Activated naive CD8-positive, alpha-beta T cell treated with anti-CD3 and anti-CD28 coated beads, Interleukin-2, amount 10 ng/mL, durations not matched to agents 7 days and 5 days (primary cell): Measurements from ENCODE around the gene EPHA6. TPM values are rescaled to one million over a fixed set of nuclear protein-coding genes. Genes with fewer than 3 reads are reported as not detected.
"Not testable (repeated sequence)": the region's sequence is repeated elsewhere in the genome, so short reads cannot be mapped to it uniquely, and the experiment has no call there.

ENCODE experiments used
- ATAC-seq: fragments of 150-1000 bp; cut with Tn5 transposase; one replicate; pipeline ENCODE4 v1.10.0; 2021; ENCODE audit warnings: low read depth, moderate library complexity
- POLR2A ChIA-PET: fragments of 350-600 bp; sonication (Branson Sonifier 250); formaldehyde crosslinking; loops from one replicate; lab custom pipeline; 2021; ENCODE audit warnings: antibody characterized with exemption; lab: Charles Lee
- DNase-seq: peaks from one replicate; pipeline ENCODE4 v3.0.0; 2021
- H3K27ac Mint-ChIP-seq: one replicate; pipeline ENCODE4 v1.8.0; 2022; ENCODE audit warnings: mild to moderate bottlenecking, mixed read lengths
- H3K27me3 Mint-ChIP-seq: one replicate; pipeline ENCODE4 v1.8.0; 2022; ENCODE audit warnings: mild to moderate bottlenecking, moderate library complexity, mixed read lengths
- H3K36me3 Mint-ChIP-seq: one replicate; pipeline ENCODE4 v1.8.0; 2021; ENCODE audit warnings: mild to moderate bottlenecking, mixed read lengths
- H3K4me1 Mint-ChIP-seq: one replicate; pipeline ENCODE4 v1.8.0; 2021; ENCODE audit warnings: mixed read lengths
- H3K4me3 Mint-ChIP-seq: one replicate; pipeline ENCODE4 v1.8.0; 2022; ENCODE audit warnings: mild to moderate bottlenecking, moderate library complexity, mixed read lengths
- H3K9me3 Mint-ChIP-seq: one replicate; pipeline ENCODE4 v1.8.0; 2021; ENCODE audit warnings: mixed read lengths
- total RNA-seq, 2 experiments: library from RNA; stranded (reverse); gene quantifications; one replicate each; pipeline ENCODE4 v1.2.3, GENCODE V29; 2021

EPHA6 gene
- total RNA-seq, 2 experiments from 2014 or later: not detected

GRCh38 chr3:96959901-96960641, 145.7 kb downstream of the EPHA6 start:
- POLR2A ChIA-PET: no interaction called here
- no peak overlapping the region for H3K4me3 Mint-ChIP-seq
- no peak for ATAC-seq

DNA sequence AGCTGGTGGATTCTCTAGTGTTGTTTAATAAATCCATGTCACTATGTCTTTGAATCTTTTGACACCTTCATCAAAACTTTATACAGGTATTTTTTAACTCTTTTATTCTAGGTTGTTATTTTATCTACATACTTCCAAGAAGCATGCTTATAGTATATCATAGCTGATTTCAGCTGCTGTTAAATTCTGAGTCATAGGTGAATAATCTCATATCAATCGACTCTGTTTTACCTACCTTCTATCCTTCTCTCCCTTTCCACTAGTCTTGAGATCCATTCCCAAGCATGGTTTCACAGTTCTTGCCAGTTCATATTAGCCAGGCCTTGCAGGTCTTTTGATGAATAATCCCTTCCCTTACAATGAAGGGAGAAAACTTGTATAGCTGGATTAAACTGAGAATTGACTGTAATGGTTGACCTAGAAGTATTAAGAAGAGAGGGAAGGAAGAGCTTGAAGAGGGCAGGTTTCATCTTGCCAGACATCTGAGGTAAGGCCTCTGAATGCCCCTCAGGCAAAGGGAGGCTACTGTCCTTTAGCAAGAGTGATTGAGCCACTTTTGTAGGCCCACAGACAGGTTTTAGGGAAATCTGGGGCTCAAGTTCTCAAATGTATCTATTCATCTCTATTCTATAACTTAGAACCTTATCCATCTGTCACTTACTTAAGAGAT, 146.4 kb downstream of the EPHA6 start:
- no peak for DNase-seq
- Mint-ChIP-seq H3K36me3 (no peaks in the 10 kb centered on the region), H3K9me3 (peaks cover 2% of the 10 kb centered on the region), H3K4me1 (no peaks in the 10 kb centered on the region), H3K4me3 (no peak overlapping the region), H3K27me3 (no peaks in the 10 kb centered on the region), H3K27ac (no peak overlapping the region)
- POLR2A ChIA-PET: no interaction called here
- no peak for ATAC-seq

More at GRCh38 chr3:96959901-96960641, 145.7 kb downstream of the EPHA6 start:
- H3K27ac Mint-ChIP-seq: no peak overlapping the region
- DNase-seq: no peak
- no peaks in the 10 kb centered on the region for H3K27me3 Mint-ChIP-seq
- peaks cover 2% of the 10 kb centered on the region for H3K9me3 Mint-ChIP-seq
- H3K4me1 Mint-ChIP-seq: no peaks in the 10 kb centered on the region
- H3K36me3 Mint-ChIP-seq: no peaks in the 10 kb centered on the region

- POLR2A ChIA-PET: no interaction called here
- no peak overlapping the region for H3K4me3 Mint-ChIP-seq
- H3K27ac Mint-ChIP-seq: no peak overlapping the region
- H3K27me3 Mint-ChIP-seq: no peaks in the 10 kb centered on the region
- no peaks in the 10 kb centered on the region for H3K4me1 Mint-ChIP-seq
- ATAC-seq: no peak
- H3K9me3 Mint-ChIP-seq: peaks cover 2% of the 10 kb centered on the region
- DNase-seq: no peak
- no peaks in the 10 kb centered on the region for H3K36me3 Mint-ChIP-seq
These were observed 147.2 kb downstream of the EPHA6 start for GRCh38 chr3:96961576-96961975.

DNA sequence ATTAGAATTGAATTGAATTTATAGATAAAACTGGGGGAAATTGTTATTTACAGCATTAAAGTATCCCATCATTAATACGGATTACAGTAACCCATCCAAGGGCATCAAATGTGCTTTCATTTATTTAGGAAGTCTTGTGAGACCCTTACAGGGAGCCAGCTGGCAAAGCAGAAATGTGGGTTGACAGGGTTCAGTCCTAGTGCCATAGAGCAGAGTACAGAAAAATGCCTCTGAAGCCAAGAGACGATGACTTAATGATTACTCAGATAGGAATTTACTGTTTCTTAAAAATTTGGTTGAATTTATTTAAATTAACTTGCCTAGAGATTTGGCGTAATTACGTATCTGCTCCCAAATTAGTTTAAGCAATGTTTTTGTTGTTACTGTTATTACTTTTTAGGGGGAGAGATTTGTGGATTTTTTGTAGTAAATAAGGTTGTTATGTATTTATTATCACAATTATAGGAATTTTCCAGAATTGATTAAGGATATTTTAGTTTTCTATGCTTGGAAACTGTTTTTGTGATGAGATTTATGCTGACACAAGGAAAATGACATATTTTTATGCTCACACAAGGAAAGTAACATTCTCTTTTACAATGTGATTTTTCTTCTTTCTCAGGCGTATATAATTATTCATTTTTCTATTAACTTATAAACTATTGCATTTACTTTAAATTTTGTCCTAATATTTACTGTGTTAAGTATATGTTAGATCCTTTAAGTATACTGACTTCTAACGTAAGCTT, 152.0 kb downstream of the EPHA6 start:
- Mint-ChIP-seq H3K36me3 (no peaks in the 10 kb centered on the region), H3K27ac (no peak overlapping the region), H3K27me3 (no peaks in the 10 kb centered on the region), H3K4me3 (no peak overlapping the region), H3K9me3 (no peaks in the 10 kb centered on the region), H3K4me1 (no peaks in the 10 kb centered on the region)
- no peak for DNase-seq
- POLR2A ChIA-PET: no interaction called here
- no peak for ATAC-seq

- no peak for DNase-seq
- Mint-ChIP-seq H3K27ac (no peak overlapping the region), H3K27me3 (no peaks in the 10 kb centered on the region), H3K36me3 (no peaks in the 10 kb centered on the region), H3K4me3 (no peak overlapping the region), H3K4me1 (no peaks in the 10 kb centered on the region), H3K9me3 (no peaks in the 10 kb centered on the region)
- ATAC-seq: no peak
- POLR2A ChIA-PET: no interaction called here
These were observed 155.8 kb downstream of the EPHA6 start for GRCh38 chr3:96970211-96970610.

DNA sequence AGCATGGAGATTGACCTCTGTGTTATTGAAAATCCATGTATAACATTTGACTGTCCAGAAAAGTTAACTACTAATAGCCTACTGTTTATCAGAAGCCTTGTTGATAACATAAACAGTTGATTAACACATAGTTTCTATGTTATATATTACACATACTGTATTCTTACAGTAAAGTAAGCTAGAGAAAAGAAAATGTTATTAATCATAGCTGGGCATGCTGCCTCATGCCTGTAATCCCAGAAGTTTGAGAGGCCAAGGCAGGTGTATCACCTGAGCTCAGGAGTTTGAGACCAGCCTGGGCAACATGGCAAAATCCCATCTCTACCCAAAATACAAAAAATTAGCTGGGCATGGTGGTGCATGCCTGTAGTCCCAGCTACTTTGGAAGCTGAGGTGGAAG, 163.3 kb downstream of the EPHA6 start:
- H3K4me3 Mint-ChIP-seq: no peak overlapping the region

GRCh38 chr3:96983716-96984115, 169.3 kb downstream of the EPHA6 start:
- POLR2A ChIA-PET, H3K27me3 Mint-ChIP-seq, H3K9me3 Mint-ChIP-seq, H3K27ac Mint-ChIP-seq, DNase-seq, H3K36me3 Mint-ChIP-seq, ATAC-seq, H3K4me3 Mint-ChIP-seq, H3K4me1 Mint-ChIP-seq: not testable (repeated sequence)

More for the DNA sequence above, 163.3 kb downstream of the EPHA6 start:
- no peaks in the 10 kb centered on the region for H3K27me3 Mint-ChIP-seq
- ATAC-seq: no peak
- no peak overlapping the region for H3K27ac Mint-ChIP-seq
- H3K36me3 Mint-ChIP-seq: no peaks in the 10 kb centered on the region
- POLR2A ChIA-PET: no interaction called here
- H3K4me1 Mint-ChIP-seq: no peaks in the 10 kb centered on the region
- DNase-seq: no peak
- no peaks in the 10 kb centered on the region for H3K9me3 Mint-ChIP-seq

- no peaks in the 10 kb centered on the region for H3K36me3 Mint-ChIP-seq
- no peaks in the 10 kb centered on the region for H3K27me3 Mint-ChIP-seq
- no peak for ATAC-seq
- H3K9me3 Mint-ChIP-seq: peaks cover 2% of the 10 kb centered on the region
- H3K4me3 Mint-ChIP-seq: no peak overlapping the region
- no peak for DNase-seq
- POLR2A ChIA-PET: no interaction called here
- no peak overlapping the region for H3K27ac Mint-ChIP-seq
- no peaks in the 10 kb centered on the region for H3K4me1 Mint-ChIP-seq
These were observed 171.8 kb downstream of the EPHA6 start for GRCh38 chr3:96986241-96986640.

DNA sequence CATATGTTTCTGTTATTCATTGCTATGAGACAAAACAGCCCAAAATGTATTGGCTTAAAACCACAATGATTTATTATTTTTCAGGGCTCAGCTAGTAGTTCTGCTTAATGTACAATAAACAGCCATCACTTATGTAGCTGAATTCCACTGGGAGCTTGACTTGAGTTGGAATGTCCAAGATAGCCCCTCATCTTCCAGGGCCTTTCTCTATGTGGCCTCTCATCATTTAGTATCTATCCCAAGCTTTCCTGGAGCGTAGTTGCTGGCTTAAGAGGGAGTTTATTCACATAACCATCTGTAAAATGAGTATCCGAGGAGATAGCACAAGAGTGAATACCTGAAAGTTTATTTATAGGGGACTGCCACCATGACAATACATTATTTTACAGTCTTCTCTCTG, 176.8 kb downstream of the EPHA6 start:
- no peaks in the 10 kb centered on the region for H3K36me3 Mint-ChIP-seq
- H3K4me1 Mint-ChIP-seq: no peaks in the 10 kb centered on the region
- H3K27me3 Mint-ChIP-seq: no peaks in the 10 kb centered on the region
- peaks cover 1% of the 10 kb centered on the region for H3K9me3 Mint-ChIP-seq
- H3K27ac Mint-ChIP-seq: no peak overlapping the region
- POLR2A ChIA-PET: no interaction called here
- no peak for ATAC-seq
- DNase-seq: no peak
- H3K4me3 Mint-ChIP-seq: no peak overlapping the region

DNA sequence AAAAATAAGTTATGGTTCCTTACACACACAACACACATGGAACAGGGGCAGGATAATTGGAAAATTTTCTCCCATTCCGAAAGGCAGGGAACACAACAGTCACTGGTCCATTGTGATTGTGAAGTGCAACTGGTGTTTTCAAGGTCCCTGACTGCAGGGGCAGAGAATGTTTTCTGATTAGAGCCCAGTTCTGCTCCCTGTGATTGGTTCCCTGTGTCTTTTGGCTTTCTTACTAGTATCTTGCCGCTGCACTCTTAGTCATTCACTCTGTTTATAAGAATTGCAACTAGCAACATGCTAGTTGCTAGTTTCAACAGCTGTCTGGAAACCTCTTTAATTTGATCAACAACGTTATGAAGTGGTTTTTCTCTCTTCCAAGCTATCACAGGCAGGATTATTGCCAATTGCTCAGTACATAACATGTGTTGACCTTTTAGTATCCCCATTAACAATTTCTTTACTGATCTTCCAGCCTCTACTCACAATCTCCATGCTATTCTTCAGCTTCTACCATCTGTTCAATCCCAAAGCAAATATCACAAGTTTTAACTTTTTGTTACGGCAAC, 177.5 kb downstream of the EPHA6 start:
- no peaks in the 10 kb centered on the region for H3K27me3 Mint-ChIP-seq
- POLR2A ChIA-PET: no interaction called here
- H3K27ac Mint-ChIP-seq: no peak overlapping the region
- no peak for ATAC-seq
- H3K4me1 Mint-ChIP-seq: no peaks in the 10 kb centered on the region
- no peak overlapping the region for H3K4me3 Mint-ChIP-seq
- no peak for DNase-seq
- H3K36me3 Mint-ChIP-seq: no peaks in the 10 kb centered on the region
- peaks cover 1% of the 10 kb centered on the region for H3K9me3 Mint-ChIP-seq

DNA sequence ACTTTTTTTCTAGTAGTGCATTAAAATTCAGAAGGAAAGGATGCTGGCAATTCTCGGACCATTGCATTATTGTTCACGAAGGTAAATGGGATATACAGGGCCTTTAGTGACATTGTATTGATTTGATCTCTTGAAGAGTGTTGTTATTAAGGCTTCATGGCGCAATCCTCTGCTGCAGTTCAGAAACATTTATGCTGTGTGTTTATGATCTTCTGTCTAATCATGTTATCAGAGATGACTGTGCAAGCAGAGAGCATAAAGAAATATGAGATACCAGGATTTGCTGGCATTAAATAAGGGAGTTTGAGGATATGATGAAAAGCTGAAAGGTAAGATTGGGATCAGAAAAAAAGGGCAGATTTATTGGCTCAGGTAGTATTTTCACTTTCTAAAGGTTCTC, 180.6 kb downstream of the EPHA6 start:
- no peak overlapping the region for H3K4me3 Mint-ChIP-seq
- DNase-seq (no peak), ATAC-seq (no peak)
- H3K9me3 Mint-ChIP-seq: peaks cover 1% of the 10 kb centered on the region
- no peaks in the 10 kb centered on the region for H3K4me1 Mint-ChIP-seq
- H3K27ac Mint-ChIP-seq: no peak overlapping the region
- H3K36me3 Mint-ChIP-seq: no peaks in the 10 kb centered on the region
- H3K27me3 Mint-ChIP-seq: no peaks in the 10 kb centered on the region
- POLR2A ChIA-PET: no interaction called here

DNA sequence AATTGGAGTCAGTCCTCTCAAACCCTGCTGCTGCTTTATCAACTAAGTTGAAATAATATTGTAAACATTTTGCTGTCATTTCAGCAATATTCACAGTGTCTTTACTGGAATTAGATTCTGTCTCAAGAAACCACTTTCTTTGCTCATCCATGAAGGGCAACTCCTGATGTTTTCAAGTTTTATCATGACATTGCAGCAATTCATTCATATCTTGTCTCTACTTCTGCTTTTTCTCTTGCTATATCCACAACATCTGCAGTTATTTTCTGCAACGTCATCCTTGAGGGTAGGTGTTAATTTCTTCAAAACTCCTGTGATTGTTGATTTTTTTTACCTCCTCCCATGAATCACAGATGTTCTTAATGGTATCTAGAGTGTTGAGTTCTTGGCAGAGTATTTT, 181.6 kb downstream of the EPHA6 start:
- DNase-seq: no peak

GRCh38 chr3:97001611-97002010, 187.2 kb downstream of the EPHA6 start:
- no peaks in the 10 kb centered on the region for H3K36me3 Mint-ChIP-seq
- no peaks in the 10 kb centered on the region for H3K4me1 Mint-ChIP-seq
- DNase-seq (no peak), ATAC-seq (no peak)
- no peak overlapping the region for H3K4me3 Mint-ChIP-seq
- peaks cover 3% of the 10 kb centered on the region for H3K9me3 Mint-ChIP-seq
- H3K27ac Mint-ChIP-seq: no peak overlapping the region
- POLR2A ChIA-PET: no interaction called here
- no peaks in the 10 kb centered on the region for H3K27me3 Mint-ChIP-seq

More for the DNA sequence above, 181.6 kb downstream of the EPHA6 start:
- no peaks in the 10 kb centered on the region for H3K27me3 Mint-ChIP-seq
- no peaks in the 10 kb centered on the region for H3K4me1 Mint-ChIP-seq
- peaks cover 1% of the 10 kb centered on the region for H3K9me3 Mint-ChIP-seq
- no peak overlapping the region for H3K4me3 Mint-ChIP-seq
- H3K36me3 Mint-ChIP-seq: no peaks in the 10 kb centered on the region
- POLR2A ChIA-PET: no interaction called here
- no peak for ATAC-seq
- no peak overlapping the region for H3K27ac Mint-ChIP-seq
